GM21723 (cell line): Measurements from ENCODE around the gene XKR8.
A peak's percentile ranks its signal among the peaks of the same experiment; 100 is the strongest.

Experiments
- ATAC-seq: cut with Tn5 transposase; IDR thresholded peaks from one replicate; pipeline ENCODE4 v1.9.1; 2021; ENCODE audit warnings: mild to moderate bottlenecking, moderate library complexity; ENCODE audit not compliant: unreplicated experiment

Gene XKR8, protein sequence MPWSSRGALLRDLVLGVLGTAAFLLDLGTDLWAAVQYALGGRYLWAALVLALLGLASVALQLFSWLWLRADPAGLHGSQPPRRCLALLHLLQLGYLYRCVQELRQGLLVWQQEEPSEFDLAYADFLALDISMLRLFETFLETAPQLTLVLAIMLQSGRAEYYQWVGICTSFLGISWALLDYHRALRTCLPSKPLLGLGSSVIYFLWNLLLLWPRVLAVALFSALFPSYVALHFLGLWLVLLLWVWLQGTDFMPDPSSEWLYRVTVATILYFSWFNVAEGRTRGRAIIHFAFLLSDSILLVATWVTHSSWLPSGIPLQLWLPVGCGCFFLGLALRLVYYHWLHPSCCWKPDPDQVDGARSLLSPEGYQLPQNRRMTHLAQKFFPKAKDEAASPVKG

GRCh38 chr1:27959792-27960603, at the start of gene XKR8:
XKR8 (plus strand) TSS chr1:27959973; CDS start chr1:27960070, 97 bp downstream.
- peak; percentile 87 for ATAC-seq

DNA sequence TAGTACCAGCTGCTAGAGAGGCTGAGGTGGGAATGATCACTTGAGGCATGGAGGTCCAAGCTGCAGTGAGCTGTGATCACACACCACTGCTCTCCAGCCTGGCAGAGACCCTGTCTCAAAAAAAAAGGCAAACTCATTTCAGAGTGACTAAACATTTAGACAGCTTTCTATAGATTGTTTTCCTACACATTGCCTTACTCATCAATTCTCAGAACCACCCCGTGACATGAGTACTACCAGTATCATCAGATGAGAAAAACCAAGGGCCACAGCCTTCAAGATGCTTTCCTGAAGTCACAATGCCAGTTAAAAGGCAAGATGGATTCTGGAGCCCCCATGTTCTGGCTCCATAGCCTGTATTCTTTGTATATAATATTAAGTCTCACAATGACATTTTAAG, 47.3 kb upstream of the XKR8 start:
- no peak for ATAC-seq

DNA sequence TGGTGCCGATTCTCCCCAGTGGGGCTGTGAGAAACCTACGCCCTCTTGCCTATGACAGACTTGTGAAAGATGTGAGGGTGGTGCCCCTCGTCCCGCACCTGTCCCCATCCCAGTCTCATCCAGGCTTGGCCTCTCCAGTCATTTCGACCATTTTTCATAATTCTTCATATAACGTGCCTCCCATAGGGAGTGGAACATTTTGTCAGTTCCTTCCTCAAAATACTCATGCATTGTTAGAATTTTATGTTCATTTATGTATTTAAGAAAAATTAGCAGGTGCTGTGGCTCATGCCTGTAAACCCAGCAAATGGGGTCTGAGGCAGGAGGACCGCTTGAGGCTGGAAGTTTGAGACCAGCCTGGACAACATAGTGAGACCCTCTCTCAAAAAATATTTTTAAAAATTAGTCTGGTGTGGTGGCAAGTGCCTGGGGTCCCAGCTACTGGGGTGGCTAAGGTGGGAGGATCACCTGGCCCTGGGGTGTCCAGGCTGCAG, 44.6 kb upstream of the XKR8 start:
- no peak for ATAC-seq

GRCh38 chr1:27922272-27922671, 37.5 kb upstream of the XKR8 start:
- ATAC-seq: no peak

GRCh38 chr1:27928216-27928954, 31.4 kb upstream of the XKR8 start:
- no peak for ATAC-seq

DNA sequence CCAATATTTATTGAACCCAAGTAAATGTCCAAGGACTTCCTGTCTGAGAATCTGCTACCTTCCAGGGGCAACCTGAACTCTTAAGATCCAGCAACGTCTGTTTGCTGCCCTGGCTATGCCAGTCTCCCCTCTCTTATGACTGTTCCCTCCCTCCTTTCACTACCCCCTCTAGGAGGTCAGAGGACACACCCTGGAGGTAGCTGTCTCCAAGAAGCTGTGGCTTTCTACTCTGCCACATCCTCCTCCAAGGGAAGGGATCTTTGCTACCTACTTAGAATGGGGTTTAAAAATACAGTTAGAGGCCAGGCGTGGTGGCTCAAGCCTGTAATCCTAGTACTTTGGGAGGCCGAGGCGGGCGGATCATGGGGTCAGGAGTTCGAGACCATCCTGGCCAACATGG, 28.6 kb upstream of the XKR8 start:
- no peak for ATAC-seq

DNA sequence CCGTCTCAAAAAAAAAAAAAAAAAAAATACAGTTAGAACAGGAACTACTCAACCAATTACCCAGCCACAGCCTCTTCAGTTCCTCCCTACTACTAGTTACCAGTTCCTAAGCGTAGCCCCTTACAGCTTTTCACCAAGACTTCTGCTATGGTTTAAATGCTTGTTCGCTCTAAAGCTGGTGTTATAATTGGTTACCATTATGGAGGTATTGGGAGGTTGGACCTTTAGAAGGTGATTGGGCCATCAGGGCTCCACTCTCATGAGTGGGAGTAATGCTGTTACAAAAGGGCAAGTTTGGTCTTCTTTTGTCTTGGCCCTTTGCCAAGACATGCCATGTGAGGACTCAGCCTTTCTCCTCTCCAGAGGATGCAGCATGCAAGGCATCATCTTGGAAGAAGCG, 28.0 kb upstream of the XKR8 start:
- ATAC-seq: no peak

DNA sequence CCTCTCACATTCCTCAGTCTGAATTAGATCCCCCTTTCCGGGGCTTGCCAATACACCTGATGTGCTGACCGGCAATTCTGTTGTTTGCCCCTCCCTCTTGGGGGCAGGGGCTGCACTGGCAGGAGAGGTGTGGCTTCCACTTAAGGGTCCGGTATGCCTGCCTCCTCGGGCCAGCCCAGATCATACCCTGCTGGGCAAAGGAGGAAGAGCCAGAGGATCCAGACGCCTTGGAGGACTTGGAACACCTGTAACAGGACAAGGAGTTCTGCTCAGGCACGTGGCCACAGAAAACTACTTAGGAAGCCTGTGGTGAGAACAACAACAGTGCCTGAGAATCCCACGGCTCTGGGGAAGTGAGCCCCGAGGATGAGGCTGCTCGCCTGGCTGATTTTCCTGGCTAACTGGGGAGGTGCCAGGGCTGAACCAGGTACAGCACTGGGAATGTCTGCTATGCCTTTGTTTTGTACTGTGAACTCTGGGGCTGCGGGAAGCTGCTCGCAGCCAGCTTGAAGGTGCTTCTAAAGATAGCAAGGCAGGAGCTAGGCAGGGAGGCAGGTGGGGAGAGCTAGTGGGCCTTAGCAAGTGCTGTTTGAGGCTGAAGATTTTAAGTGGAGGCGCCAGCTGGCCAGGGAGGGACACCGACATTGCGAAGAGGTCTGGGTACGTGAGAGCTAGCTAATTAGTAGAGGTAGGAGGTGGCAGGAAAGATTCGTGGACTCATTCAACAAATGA, 24.8 kb upstream of the XKR8 start, which contains the start of gene SMPDL3B:
Gene SMPDL3B (plus strand): TSS at position 183 of the 732 bp plus-strand sequence. CDS start 184 bp downstream, at position 367.
- no peak for ATAC-seq

DNA sequence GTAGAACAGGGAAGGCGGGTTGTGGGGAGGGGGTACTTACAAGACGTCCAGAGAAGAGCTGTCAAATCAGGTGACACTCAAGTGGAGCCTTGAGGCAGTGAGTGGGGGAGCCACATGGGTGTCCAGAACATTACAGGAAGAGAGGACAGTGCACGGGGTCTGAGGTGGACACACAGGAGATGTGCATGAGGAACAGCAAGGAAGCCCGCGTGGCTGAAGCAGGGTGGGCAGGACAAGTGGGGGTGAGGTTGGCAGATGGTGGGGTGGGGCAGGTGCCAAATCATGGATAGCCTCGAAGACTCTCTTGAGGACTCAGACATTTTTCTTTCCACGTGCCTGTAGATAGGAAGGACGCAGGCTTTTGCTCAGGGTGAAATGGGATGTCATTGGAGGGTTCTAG, 24.1 kb upstream of the XKR8 start:
- ATAC-seq: no peak

- no peak for ATAC-seq
Measured at GRCh38 chr1:27936370-27936769, 23.4 kb upstream of the XKR8 start.

GRCh38 chr1:27937524-27937836, 22.3 kb upstream of the XKR8 start:
- no peak for ATAC-seq

DNA sequence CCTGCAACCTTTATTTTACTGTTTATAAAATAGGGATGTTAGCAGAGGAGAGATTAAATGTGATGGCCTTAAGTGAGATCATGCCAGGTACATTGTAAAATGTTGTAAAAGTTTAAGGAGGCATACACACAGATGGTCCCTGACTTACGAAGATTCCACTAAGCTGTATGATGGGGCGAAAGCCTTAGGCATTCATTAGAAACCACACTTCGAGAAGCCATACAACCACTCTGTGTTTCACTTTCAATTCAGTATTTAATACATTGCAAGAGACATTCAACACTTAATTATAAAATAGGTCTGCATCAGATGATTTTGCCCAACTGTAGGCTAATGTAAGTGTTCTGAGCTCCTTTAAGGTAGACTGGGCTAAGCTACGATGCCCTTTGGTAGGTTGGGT, 21.3 kb upstream of the XKR8 start:
- no peak for ATAC-seq

- ATAC-seq: no peak
Measured at GRCh38 chr1:27940297-27940696, 19.5 kb upstream of the XKR8 start.

GRCh38 chr1:27940870-27941560, 18.8 kb upstream of the XKR8 start:
- ATAC-seq: no peak

DNA sequence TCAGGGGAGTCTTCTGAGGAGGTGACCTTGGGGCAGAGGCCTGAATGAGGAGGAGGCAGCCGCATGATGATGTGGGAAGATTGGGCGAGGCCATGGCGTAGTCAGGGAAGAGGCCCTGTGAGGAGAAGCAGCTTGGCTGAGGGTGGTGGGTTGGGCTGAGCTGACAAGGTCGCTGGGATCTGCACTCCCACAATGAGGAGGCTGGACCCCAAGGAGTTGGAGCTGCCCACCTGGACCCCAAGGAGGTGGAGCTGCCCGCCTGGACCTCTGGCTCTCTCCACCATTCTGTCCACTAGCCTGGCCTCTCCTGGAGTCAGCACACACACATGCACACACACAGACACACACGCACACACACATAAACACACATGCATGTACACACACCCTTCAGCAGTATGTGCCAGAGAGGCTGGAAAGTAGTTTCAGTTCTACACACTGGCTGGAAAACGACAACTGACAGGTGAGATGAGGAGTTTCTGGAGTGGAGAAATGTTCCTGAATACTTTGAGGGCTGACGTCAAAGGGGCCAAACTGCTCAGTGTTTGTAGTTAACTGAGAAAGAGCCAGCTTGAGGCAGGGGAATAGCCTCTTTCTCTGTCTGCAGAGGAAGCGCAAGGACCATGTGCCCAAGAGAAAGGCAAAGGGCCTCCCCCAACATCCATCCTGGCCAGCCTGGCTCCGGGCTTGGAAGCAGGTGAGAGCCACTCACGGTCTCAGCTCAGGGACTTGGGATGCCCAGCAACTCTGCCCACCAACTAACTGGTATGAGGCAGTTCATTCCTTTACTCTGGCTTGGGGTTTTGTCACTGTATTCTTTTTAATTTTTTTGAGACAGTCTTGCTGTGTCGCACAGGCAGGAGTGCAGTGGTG, 17.9 kb upstream of the XKR8 start:
- no peak for ATAC-seq

DNA sequence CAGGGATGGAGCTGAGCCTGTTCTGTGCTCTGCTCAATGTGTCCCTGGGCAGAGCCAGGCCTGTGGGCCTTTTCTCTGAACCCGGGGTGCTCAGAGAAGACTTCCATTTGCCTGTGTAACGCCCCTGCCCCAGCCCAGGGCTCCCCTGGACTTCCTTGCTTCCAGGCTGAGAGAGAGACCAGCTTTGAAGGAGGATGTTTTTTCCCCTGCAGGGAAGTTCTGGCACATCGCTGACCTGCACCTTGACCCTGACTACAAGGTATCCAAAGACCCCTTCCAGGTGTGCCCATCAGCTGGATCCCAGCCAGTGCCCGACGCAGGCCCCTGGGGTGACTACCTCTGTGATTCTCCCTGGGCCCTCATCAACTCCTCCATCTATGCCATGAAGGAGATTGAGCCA, 14.8 kb upstream of the XKR8 start:
- no peak for ATAC-seq

DNA sequence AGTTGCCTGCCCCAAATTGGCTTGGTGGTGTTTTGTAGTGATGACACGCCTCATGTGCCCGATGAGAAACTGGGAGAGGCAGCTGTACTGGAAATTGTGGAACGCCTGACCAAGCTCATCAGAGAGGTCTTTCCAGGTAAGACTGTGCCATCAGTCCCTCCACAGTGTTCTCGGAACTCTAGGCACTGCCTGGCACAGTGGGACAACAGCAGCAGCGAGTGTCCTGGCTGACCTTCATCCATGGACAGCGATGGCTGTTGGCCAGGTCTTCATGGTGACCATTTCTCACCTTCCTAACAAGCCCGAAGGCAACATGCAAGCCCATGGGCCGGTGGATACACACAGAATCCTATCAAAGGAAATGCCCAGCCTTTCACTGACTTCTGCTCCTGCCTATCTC, 10.7 kb upstream of the XKR8 start:
- no peak for ATAC-seq

DNA sequence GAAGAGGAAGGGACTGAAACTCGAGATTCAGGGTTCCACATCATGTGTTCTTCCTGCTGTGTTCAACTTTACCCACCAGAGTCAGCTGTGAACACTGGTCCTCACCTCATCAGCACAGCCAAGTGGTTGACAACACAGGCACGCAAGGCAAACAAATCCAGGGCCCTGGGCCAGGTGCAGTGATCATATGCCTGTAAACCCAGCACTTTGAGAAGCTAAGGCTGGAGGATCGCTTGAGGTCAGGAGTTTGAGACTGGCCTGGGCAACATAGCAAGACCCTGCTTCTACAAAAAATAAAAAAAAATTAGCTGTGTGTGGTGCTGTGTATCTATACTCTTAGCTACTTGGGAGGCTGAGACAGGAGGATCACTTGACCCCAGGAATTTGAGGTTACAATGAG, 8.4 kb upstream of the XKR8 start:
- ATAC-seq: no peak

DNA sequence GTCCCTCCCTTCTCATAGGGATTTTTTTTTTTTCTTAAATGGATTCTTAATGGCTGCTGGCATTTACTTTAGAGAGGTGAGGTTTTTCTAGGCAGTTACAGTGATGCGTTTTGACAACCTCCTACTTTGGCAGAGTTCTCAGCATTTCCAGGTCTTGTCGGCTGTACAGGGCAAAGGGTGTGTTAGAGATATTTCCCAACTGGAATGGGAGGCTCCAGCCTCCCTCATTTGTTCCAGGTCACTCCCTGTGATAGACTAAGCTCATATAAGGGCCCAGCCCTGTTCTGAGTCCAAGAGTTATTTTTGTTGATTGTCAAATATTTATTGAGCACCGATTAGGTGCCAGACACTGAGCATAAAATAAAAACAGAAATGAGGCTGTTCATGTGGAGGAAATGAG, 7.6 kb upstream of the XKR8 start:
- no peak for ATAC-seq
